Measurements from ENCODE around the gene PXYLP1.
A peak's percentile ranks its signal among the peaks of the same experiment; 100 is the strongest.

The PXYLP1 gene

DNA sequence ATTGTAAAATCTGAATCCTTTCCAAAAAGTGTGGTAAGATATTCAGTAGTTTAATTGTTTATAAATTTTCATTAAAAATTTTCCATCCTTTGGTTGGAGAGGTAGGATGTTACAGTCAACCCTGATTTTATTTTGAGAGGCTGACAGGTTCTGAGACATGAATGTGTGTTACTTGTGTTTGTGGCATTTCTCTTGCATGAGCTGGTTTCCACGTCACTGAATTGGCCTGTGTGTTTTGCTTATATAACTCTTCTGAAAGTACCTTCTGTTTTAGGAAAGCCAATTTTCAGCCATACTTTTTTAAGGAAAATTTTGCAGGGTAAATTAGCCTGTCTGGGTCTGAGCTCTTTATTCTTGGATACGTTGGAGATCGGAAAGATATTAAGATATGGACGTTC is 30.7 kb downstream of the PXYLP1 start:
- H3K4me1 ChIP-seq (ENCODE audit: control insufficient read depth, low read length) = peaks cover 8% of the 10 kb centered on the region
- no peaks in the 10 kb centered on the region for H3K36me3 ChIP-seq (ENCODE audit: control insufficient read depth, low read length)
- H3K27ac ChIP-seq (ENCODE audit: low read depth, low read length) = no peak overlapping the region
- H3K79me2 ChIP-seq (ENCODE audit: control insufficient read depth, low read length) = no peaks in the 10 kb centered on the region
- no peaks in the 10 kb centered on the region for H3K9me2 ChIP-seq (replicated peaks; ENCODE audit: control insufficient read depth, low read length)
- H3F3A ChIP-seq (ENCODE audit: control insufficient read depth, insufficient read depth) = no peaks in the 10 kb centered on the region
- no peak overlapping the region for H3K4me2 ChIP-seq (ENCODE audit: low read length)
- no peaks in the 10 kb centered on the region for H3K9me3 ChIP-seq (ENCODE audit: control insufficient read depth, insufficient read depth, low read length)
- TF ChIP-seq, protein P1, sequence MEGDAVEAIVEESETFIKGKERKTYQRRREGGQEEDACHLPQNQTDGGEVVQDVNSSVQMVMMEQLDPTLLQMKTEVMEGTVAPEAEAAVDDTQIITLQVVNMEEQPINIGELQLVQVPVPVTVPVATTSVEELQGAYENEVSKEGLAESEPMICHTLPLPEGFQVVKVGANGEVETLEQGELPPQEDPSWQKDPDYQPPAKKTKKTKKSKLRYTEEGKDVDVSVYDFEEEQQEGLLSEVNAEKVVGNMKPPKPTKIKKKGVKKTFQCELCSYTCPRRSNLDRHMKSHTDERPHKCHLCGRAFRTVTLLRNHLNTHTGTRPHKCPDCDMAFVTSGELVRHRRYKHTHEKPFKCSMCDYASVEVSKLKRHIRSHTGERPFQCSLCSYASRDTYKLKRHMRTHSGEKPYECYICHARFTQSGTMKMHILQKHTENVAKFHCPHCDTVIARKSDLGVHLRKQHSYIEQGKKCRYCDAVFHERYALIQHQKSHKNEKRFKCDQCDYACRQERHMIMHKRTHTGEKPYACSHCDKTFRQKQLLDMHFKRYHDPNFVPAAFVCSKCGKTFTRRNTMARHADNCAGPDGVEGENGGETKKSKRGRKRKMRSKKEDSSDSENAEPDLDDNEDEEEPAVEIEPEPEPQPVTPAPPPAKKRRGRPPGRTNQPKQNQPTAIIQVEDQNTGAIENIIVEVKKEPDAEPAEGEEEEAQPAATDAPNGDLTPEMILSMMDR (IDR thresholded peaks at IDR 0.05; ENCODE audit: low read depth, low read length, poor library complexity, severe bottlenecking) = no peak
- no peak for TF ChIP-seq EZH2phosphoT487 (IDR thresholded peaks at IDR 0.05; ENCODE audit: borderline replicate concordance, low read length)
- no peaks in the 10 kb centered on the region for H3K27me3 ChIP-seq (ENCODE audit: control insufficient read depth, low read length)
- H4K20me1 ChIP-seq (ENCODE audit: control insufficient read depth, insufficient read depth, low read depth, low read length) = no peaks in the 10 kb centered on the region
- no peak overlapping the region for H3K4me3 ChIP-seq (ENCODE audit: low read length)

DNA sequence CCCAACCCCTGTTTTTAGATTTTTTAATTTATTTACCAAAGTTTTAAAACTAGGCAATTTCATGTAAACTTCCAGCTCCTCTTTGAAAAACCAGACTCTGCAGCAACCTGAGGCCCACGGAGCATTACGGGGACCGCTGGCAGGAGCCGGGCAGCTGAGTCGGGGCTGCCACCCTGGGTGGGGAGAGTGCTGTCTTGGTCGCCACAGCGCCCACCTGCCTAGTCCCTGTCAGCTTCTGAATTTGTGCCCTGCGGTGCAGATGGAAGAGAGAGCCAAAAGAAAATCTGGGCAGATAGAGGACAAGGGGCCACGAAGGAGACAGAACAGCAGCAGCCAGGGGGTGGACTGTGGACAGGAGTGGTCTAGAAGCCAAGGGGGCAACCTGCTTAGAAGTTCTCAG is 34.6 kb downstream of the PXYLP1 start:
- Histone ChIP-seq H3K36me3 (ENCODE audit: control insufficient read depth, low read length) (no peaks in the 10 kb centered on the region), H3K27me3 (ENCODE audit: control insufficient read depth, low read length) (no peaks in the 10 kb centered on the region), H3K4me2 (ENCODE audit: low read length) (no peak overlapping the region), H3F3A (ENCODE audit: control insufficient read depth, insufficient read depth) (no peaks in the 10 kb centered on the region), H3K9me2 (replicated peaks; ENCODE audit: control insufficient read depth, low read length) (no peaks in the 10 kb centered on the region), H3K27ac (ENCODE audit: low read depth, low read length) (no peak overlapping the region), H3K4me1 (ENCODE audit: control insufficient read depth, low read length) (peaks cover 10% of the 10 kb centered on the region), H3K9me3 (ENCODE audit: control insufficient read depth, insufficient read depth, low read length) (no peaks in the 10 kb centered on the region), H4K20me1 (ENCODE audit: control insufficient read depth, insufficient read depth, low read depth, low read length) (no peaks in the 10 kb centered on the region), H3K79me2 (ENCODE audit: control insufficient read depth, low read length) (no peaks in the 10 kb centered on the region), H3K4me3 (ENCODE audit: low read length) (no peak overlapping the region)
- no peak for TF ChIP-seq EZH2phosphoT487 (IDR thresholded peaks at IDR 0.05; ENCODE audit: borderline replicate concordance, low read length)
- TF ChIP-seq, protein P1 (IDR thresholded peaks at IDR 0.05; ENCODE audit: low read depth, low read length, poor library complexity, severe bottlenecking) = no peak

DNA sequence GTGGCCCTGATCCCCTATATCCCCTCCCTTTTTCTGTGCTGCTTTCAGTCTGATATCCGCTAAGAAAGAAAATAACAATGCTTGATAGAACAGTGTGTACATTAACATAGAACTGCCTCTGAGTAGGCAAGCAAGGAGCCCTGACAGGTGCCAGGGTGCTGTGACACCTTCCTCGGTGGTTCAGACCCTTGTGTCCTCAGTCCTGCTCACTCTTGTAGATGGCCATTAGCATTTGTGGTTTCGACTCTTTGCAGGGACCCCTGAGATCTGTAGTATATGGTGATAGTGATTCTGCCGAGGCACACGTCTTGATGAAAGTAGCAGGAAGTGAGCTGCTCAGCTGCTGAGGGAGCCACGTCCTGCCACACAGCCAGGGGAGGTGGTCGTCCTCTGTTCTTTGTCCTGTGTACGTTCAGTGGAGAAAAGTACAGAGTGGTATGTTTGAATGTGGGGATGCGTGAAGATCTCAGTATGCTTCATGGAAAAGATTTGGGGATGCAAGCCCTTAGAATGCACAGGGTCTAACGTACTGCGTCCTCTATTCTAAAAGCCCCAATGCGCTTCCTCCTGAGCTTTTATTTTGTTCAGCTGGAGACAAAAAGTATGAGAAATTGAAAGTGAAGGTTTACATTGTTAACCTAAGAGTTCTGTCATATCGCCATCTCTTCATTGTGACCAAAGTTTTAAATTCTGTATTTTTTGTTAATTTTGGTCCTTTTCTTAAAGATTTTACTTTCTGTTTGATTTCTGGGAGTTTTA is 35.4 kb downstream of the PXYLP1 start:
- no peaks in the 10 kb centered on the region for H3K36me3 ChIP-seq (ENCODE audit: control insufficient read depth, low read length)
- H3K9me2 ChIP-seq (replicated peaks; ENCODE audit: control insufficient read depth, low read length) = no peaks in the 10 kb centered on the region
- H3K27ac ChIP-seq (ENCODE audit: low read depth, low read length) = no peak overlapping the region
- H3K4me3 ChIP-seq (ENCODE audit: low read length) = peak overlapping the region; percentile 57
- H3K79me2 ChIP-seq (ENCODE audit: control insufficient read depth, low read length) = no peaks in the 10 kb centered on the region
- peaks cover 10% of the 10 kb centered on the region for H3K4me1 ChIP-seq (ENCODE audit: control insufficient read depth, low read length)
- H3F3A ChIP-seq (ENCODE audit: control insufficient read depth, insufficient read depth) = no peaks in the 10 kb centered on the region
- H3K27me3 ChIP-seq (ENCODE audit: control insufficient read depth, low read length) = no peaks in the 10 kb centered on the region
- H3K9me3 ChIP-seq (ENCODE audit: control insufficient read depth, insufficient read depth, low read length) = no peaks in the 10 kb centered on the region
- no peaks in the 10 kb centered on the region for H4K20me1 ChIP-seq (ENCODE audit: control insufficient read depth, insufficient read depth, low read depth, low read length)
- TF ChIP-seq EZH2phosphoT487 (IDR thresholded peaks at IDR 0.05; ENCODE audit: borderline replicate concordance, low read length) = no peak
- TF ChIP-seq, protein P1 (IDR thresholded peaks at IDR 0.05; ENCODE audit: low read depth, low read length, poor library complexity, severe bottlenecking) = no peak
- H3K4me2 ChIP-seq (ENCODE audit: low read length) = peak overlapping the region; percentile 64
